IMR-90 (cell line): ENCODE data around the gene ACADL. TPM values are rescaled to one million over a fixed set of nuclear protein-coding genes. Genes with fewer than 3 reads are reported as not detected.

Source experiments
- ATAC-seq: fragments of 200-7000 bp; cut with Tn5 transposase; 2 replicates; pipeline ENCODE4 v1.9.1; 2020; ENCODE audit warnings: low read depth, mild to moderate bottlenecking, moderate library complexity
- BruUV-seq: library from RNA; stranded (reverse); fragments of 400-500 nt; replicated peaks from 2 replicates; lab custom pipeline; 2021; lab: Mats Ljungman, UMichigan
- CTCF ChIA-PET: fragments of 300-600 bp; formaldehyde crosslinking; extraction: SDS; loops from one replicate; lab custom pipeline; 2021; ENCODE audit warnings: antibody characterized with exemption; lab: Yijun Ruan, JAX
- POLR2A ChIA-PET: fragments of 300-600 bp; sonication (Branson Sonifier 250); formaldehyde crosslinking; loops from one replicate; lab custom pipeline; 2022; ENCODE audit warnings: antibody characterized with exemption; ENCODE audit not compliant: unreplicated experiment; lab: Charles Lee
- DNase-seq: peaks from one replicate; pipeline ENCODE4 v3.0.0; 2013
- H2AFZ ChIP-seq: replicated peaks from 2 replicates; pipeline ENCODE3; 2013; ENCODE audit warnings: low read length, mild to moderate bottlenecking; ENCODE audit not compliant: poor library complexity
- H2AK5ac ChIP-seq: 2 replicates; pipeline ENCODE4 v1.6.1; 2013; ENCODE audit warnings: low read depth, low read length, inconsistent platforms
- H2AK9ac ChIP-seq: replicated peaks from 2 replicates; pipeline ENCODE3; 2013; ENCODE audit warnings: mild to moderate bottlenecking, low read depth, low read length, moderate library complexity; ENCODE audit not compliant: poor library complexity
- H2BK120ac ChIP-seq: 2 replicates; pipeline ENCODE4 v1.6.1; 2013; ENCODE audit warnings: low read depth, low read length, inconsistent platforms
- H2BK15ac ChIP-seq: 3 replicates; pipeline ENCODE4 v1.6.1; 2013; ENCODE audit warnings: low read depth, low read length, inconsistent platforms
- H2BK20ac ChIP-seq: 2 replicates; pipeline ENCODE4 v1.6.1; 2013; ENCODE audit warnings: low read depth, mild to moderate bottlenecking, inconsistent platforms, low read length, moderate library complexity
- H2BK5ac ChIP-seq: 2 replicates; pipeline ENCODE4 v1.6.1; 2013; ENCODE audit warnings: mild to moderate bottlenecking, low read depth, low read length, inconsistent platforms; ENCODE audit not compliant: poor library complexity, severe bottlenecking
- H3K14ac ChIP-seq: replicated peaks from 2 replicates; pipeline ENCODE4 v1.6.1; 2013; ENCODE audit warnings: low read depth, low read length, inconsistent platforms
- H3K18ac ChIP-seq: 2 replicates; pipeline ENCODE4 v1.6.1; 2013; ENCODE audit warnings: low read depth, low read length, control low read depth
- H3K23ac ChIP-seq: 2 replicates; pipeline ENCODE4 v1.6.1; 2013; ENCODE audit warnings: low read depth, low read length, inconsistent platforms
- H3K27ac ChIP-seq: 2 replicates; pipeline ENCODE4 v1.5.1; 2013; ENCODE audit warnings: mild to moderate bottlenecking, control low read depth, low read length; ENCODE audit not compliant: insufficient read depth
- H3K27me3 ChIP-seq: 2 replicates; pipeline ENCODE4 v1.6.1; 2013; ENCODE audit warnings: low read length; ENCODE audit not compliant: control insufficient read depth, insufficient read depth
- H3K36me3 ChIP-seq: 2 replicates; pipeline ENCODE4 v1.6.1; 2013; ENCODE audit warnings: low read length, mixed read lengths; ENCODE audit not compliant: control insufficient read depth, insufficient read depth
- H3K4ac ChIP-seq: 2 replicates; pipeline ENCODE4 v1.6.1; 2013; ENCODE audit warnings: low read depth, low read length, inconsistent platforms
- H3K4me1 ChIP-seq: 2 replicates; pipeline ENCODE4 v1.6.1; 2013; ENCODE audit warnings: low read length, mixed read lengths; ENCODE audit not compliant: control insufficient read depth, insufficient read depth
- H3K4me2 ChIP-seq: 2 replicates; pipeline ENCODE4 v1.6.1; 2013; ENCODE audit warnings: low read depth, mild to moderate bottlenecking, control low read depth, low read length, moderate library complexity
- H3K4me3 ChIP-seq: 2 replicates; pipeline ENCODE4 v1.5.1; 2013; ENCODE audit warnings: low read depth, mild to moderate bottlenecking, control low read depth, low read length, moderate library complexity; ENCODE audit not compliant: insufficient read depth
- H3K56ac ChIP-seq: 2 replicates; pipeline ENCODE4 v1.6.1; 2013; ENCODE audit warnings: low read length, inconsistent platforms; ENCODE audit not compliant: insufficient read depth; ENCODE audit errors: extremely low read depth
- H3K79me1 ChIP-seq, 2 experiments: 2 replicates each; pipeline ENCODE4 v1.6.1; 2013; ENCODE audit warnings: low read length in 2 of 2, inconsistent platforms in 1 of 2, low read depth in 1 of 2
- H3K9ac ChIP-seq: 2 replicates; pipeline ENCODE4 v1.6.1; 2013; ENCODE audit warnings: low read depth, low read length, control low read depth
- H3K9me1 ChIP-seq: 2 replicates; pipeline ENCODE4 v1.6.1; 2013; ENCODE audit warnings: low read length, inconsistent platforms; ENCODE audit not compliant: insufficient read depth
- H3K9me3 ChIP-seq: 2 replicates; pipeline ENCODE4 v1.6.1; 2013; ENCODE audit warnings: low read length; ENCODE audit not compliant: control insufficient read depth, insufficient read depth
- H4K20me1 ChIP-seq: 2 replicates; pipeline ENCODE4 v1.6.1; 2013; ENCODE audit warnings: low read length, inconsistent platforms; ENCODE audit not compliant: insufficient read depth
- H4K5ac ChIP-seq: 2 replicates; pipeline ENCODE4 v1.6.1; 2013; ENCODE audit warnings: mild to moderate bottlenecking, low read depth, low read length, control low read depth
- H4K8ac ChIP-seq, 2 experiments: 2 replicates each; pipeline ENCODE4 v1.6.1; 2013; ENCODE audit warnings: low read depth in 2 of 2, low read length in 2 of 2, control low read depth in 1 of 2, inconsistent platforms in 1 of 2
- H4K91ac ChIP-seq: 2 replicates; pipeline ENCODE4 v1.6.1; 2013; ENCODE audit warnings: low read depth, low read length, inconsistent platforms; ENCODE audit not compliant: insufficient read depth
- CEBPB ChIP-seq: IDR thresholded peaks from 2 replicates; pipeline ENCODE4 v1.6.1; 2012; ENCODE audit warnings: low read depth, low read length, improper control_type of control experiment
- FOS ChIP-seq: fragments of 150-350 bp; IDR thresholded peaks from 2 replicates; pipeline ENCODE4 v1.6.1; 2016; ENCODE audit warnings: low read depth, low read length
- MXI1 ChIP-seq: IDR thresholded peaks from 2 replicates; pipeline ENCODE4 v1.6.1; 2012; ENCODE audit warnings: low read depth, mild to moderate bottlenecking, low read length, moderate library complexity, borderline replicate concordance
- POLR2A ChIP-seq: IDR thresholded peaks from 2 replicates; pipeline ENCODE4 v1.6.1; 2012; ENCODE audit warnings: mild to moderate bottlenecking, low read depth, low read length
- WGBS, 2 experiments: methylation state at CpG; one replicate each; pipeline versions ENCODE4 v1.1.5 to v1.1.7; 2013; ENCODE audit warnings: missing lambda C conversion rate in 2 of 2; ENCODE audit not compliant: insufficient read length in 1 of 2; ENCODE audit errors: extremely low coverage in 2 of 2; 5-methylcytosine and 5-hydroxymethylcytosine counted together
- dilution Hi-C: fragments of 300-500 bp; cut with HindIII; formaldehyde crosslinking; loops from one replicate; pipeline ENCODE4 v1.14.3; 2018; ENCODE audit warnings: low sequenced_read_pairs; ENCODE audit not compliant: unreplicated experiment
- in situ Hi-C: fragments of 300-500 bp; cut with MboI; formaldehyde crosslinking; loops from 3 replicates; pipeline ENCODE4 v1.14.3; 2019; ENCODE audit warnings: low sequenced_read_pairs, inconsistent platforms, mixed read lengths
- intact Hi-C: fragments of 100-400 bp; cut with micrococcal nuclease; formaldehyde crosslinking; loops from 2 replicates; pipeline ENCODE4 v1.10.0; 2022
- polyA plus RNA-seq, 3 experiments: library from polyadenylated mRNA; depleted of rRNA; stranded (reverse); fragments of >200 nt; gene quantifications; 2 replicates each; pipeline ENCODE4 v1.2.3, GENCODE V29; 2012; ENCODE audit warnings: low replicate concordance in 1 of 3
- total RNA-seq: library from RNA; depleted of rRNA; stranded (reverse); fragments of >200 nt; gene quantifications from 2 replicates; pipeline ENCODE4 v1.2.3, GENCODE V29; 2012

ACADL gene
- total and polyA plus RNA-seq, 2 of the 4 experiments (the other 2 are of a cell fraction) = not detected

- dilution Hi-C loops (no loop called here), intact Hi-C loops (no loop called here), in situ Hi-C loops (no loop called here)
- no peak overlapping the region for H2BK20ac ChIP-seq
- no peaks in the 10 kb centered on the region for H4K20me1 ChIP-seq
- no peak overlapping the region for H3K56ac ChIP-seq
- H3K18ac ChIP-seq = no peak overlapping the region
- no peak for DNase-seq
- H2BK15ac ChIP-seq = no peak overlapping the region
- H4K5ac ChIP-seq = no peak overlapping the region
- H3K9ac ChIP-seq = no peak overlapping the region
- no peaks in the 10 kb centered on the region for H3K36me3 ChIP-seq
- no peak overlapping the region for H4K91ac ChIP-seq
- peaks cover 2% of the 10 kb centered on the region; the same call in 1 of the 2 replicates for H3K4me1 ChIP-seq
- no peak for ATAC-seq
- H2AK9ac ChIP-seq = no peak overlapping the region
- no peak overlapping the region for H3K23ac ChIP-seq
- H3K14ac ChIP-seq = no peak overlapping the region
- WGBS, 2 experiments = 83% methylated on average over 1 of the region's 3 CpGs; no CpG with 5 or more reads in 1 of the 2 experiments
- TF ChIP-seq MXI1 = no peak
- TF ChIP-seq CEBPB = no peak
- no peak for TF ChIP-seq FOS
- TF ChIP-seq POLR2A = no peak
- no peak overlapping the region for H3K27ac ChIP-seq
- H3K79me1 ChIP-seq = peaks cover 10 to 16% of the 10 kb centered on the region in 2 experiments
- H3K4ac ChIP-seq = no peak overlapping the region
- no peak overlapping the region for H3K4me3 ChIP-seq
- no peaks in the 10 kb centered on the region for H3K9me3 ChIP-seq
- H2AFZ ChIP-seq = no peak overlapping the region
- no peaks in the 10 kb centered on the region for H3K27me3 ChIP-seq
- no peak overlapping the region for H4K8ac ChIP-seq
- BruUV-seq = no TSS peak
- H3K9me1 ChIP-seq = no peaks in the 10 kb centered on the region
- ChIA-PET CTCF (interaction anchor here (0.9 kb wide), 1 partner anchor 36 kb away, joined by 3 read pairs; no protein-coding TSS in a partner anchor), POLR2A (no interaction called here)
- H2BK5ac ChIP-seq = no peak overlapping the region
- H3K4me2 ChIP-seq = no peak overlapping the region
- no peak overlapping the region for H2AK5ac ChIP-seq
- H2BK120ac ChIP-seq = no peak overlapping the region
Observed at GRCh38 chr2:210159059-210159458, 66.2 kb downstream of the ACADL start.
